Panc1 (cell line): ENCODE measurements around the gene DUSP19.

Source experiments
- CTCF ChIP-seq: fragments of 450-650 bp; IDR thresholded peaks from 2 replicates; pipeline ENCODE4 v1.5.1; 2017; ENCODE audit warnings: mild to moderate bottlenecking
- POLR2AphosphoS5 ChIP-seq: IDR thresholded peaks from 2 replicates; pipeline ENCODE4 v1.6.1; 2012; ENCODE audit warnings: mild to moderate bottlenecking, low read depth, low read length, moderate library complexity
- REST ChIP-seq, 2 experiments: IDR thresholded peaks; 2 replicates each; pipeline ENCODE4 v1.6.1; 2011 to 2012; ENCODE audit warnings: low read depth in 2 of 2, control low read depth in 1 of 2, low read length in 1 of 2, mild to moderate bottlenecking in 1 of 2, moderate library complexity in 1 of 2; ENCODE audit not compliant: insufficient read depth in 1 of 2
- SIN3A ChIP-seq: IDR thresholded peaks from 2 replicates; pipeline ENCODE4 v1.6.1; 2012; ENCODE audit warnings: low read depth, mild to moderate bottlenecking, low read length, moderate library complexity, borderline replicate concordance; ENCODE audit not compliant: insufficient read depth
- TCF7L2 ChIP-seq: IDR thresholded peaks from 2 replicates; pipeline ENCODE4 v1.6.1; 2011; ENCODE audit warnings: mild to moderate bottlenecking, low read depth, low read length, inconsistent platforms

GRCh38 chr2:183134016-183134415 lies 55.5 kb downstream of the DUSP19 start:
- TF ChIP-seq CTCF (no peak), POLR2AphosphoS5 (no peak), SIN3A (no peak), TCF7L2 (no peak), REST (IDR thresholded peaks at IDR 0.05; ENCODE audit: insufficient read depth in 1 of 2, low read depth in 2 of 2, low read length in 1 of 2) (no peak)
